Adipocyte (in vitro differentiated cells): ENCODE data around the gene KREMEN1.

Source experiments
- DNase-seq: peaks from one replicate; pipeline ENCODE4 v3.0.0-alpha.2; 2015; ENCODE audit warnings: low read depth
- H3K27me3 ChIP-seq: replicated peaks from 2 replicates; pipeline ENCODE4 v1.7.0; 2013; ENCODE audit warnings: mild to moderate bottlenecking, low read length, moderate library complexity; ENCODE audit not compliant: control insufficient read depth, insufficient read depth
- H3K36me3 ChIP-seq: 2 replicates; pipeline ENCODE4 v1.7.0; 2013; ENCODE audit warnings: low read length, mild to moderate bottlenecking, moderate library complexity; ENCODE audit not compliant: control insufficient read depth, insufficient read depth, severe bottlenecking
- H3K4me1 ChIP-seq: 2 replicates; pipeline ENCODE4 v1.7.0; 2013; ENCODE audit warnings: mild to moderate bottlenecking, low read length, moderate library complexity; ENCODE audit not compliant: control insufficient read depth, insufficient read depth
- H3K4me3 ChIP-seq: 2 replicates; pipeline ENCODE4 v1.7.0; 2013; ENCODE audit warnings: mild to moderate bottlenecking, low read length, moderate library complexity
- H3K9ac ChIP-seq: 2 replicates; pipeline ENCODE4 v1.7.0; 2013; ENCODE audit warnings: mild to moderate bottlenecking, low read length, moderate library complexity
- H3K9me3 ChIP-seq: 2 replicates; pipeline ENCODE4 v1.7.0; 2013; ENCODE audit warnings: mild to moderate bottlenecking, low read length, moderate library complexity; ENCODE audit not compliant: control insufficient read depth

Gene KREMEN1

DNA sequence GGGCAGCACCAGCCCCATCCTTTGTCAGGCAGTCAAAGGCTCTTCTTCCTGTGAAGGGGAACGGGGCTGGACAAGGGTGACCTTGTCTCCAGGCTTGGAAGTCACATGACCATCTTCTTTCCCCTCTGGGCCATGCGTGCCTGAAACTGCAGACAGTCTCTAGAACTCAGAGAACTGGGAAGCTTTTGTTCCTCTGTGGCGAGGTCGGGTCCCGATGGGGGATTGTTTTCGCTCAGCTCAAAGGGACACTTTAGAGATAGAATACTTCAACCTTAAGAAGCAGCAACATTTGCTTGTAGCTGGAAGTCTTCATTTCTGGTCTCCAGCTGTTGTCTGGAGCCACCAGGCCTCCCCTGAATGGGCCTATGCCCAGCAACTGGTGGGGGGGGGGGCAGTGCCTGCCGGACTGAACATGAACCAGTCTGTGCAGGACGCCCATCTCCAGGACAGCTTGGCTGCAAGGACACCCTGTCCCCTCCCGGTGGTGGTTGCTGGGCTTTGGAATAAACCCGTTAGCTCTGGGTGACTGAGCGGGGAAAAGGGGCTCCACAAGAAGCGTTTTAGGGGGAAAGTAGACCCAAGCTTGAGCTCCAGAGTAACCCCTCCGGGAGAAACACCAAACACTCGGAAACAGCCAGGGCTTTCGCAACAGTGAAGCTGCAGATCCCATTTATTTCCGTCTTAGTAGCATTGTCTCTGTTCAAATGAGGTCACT, 77.2 kb downstream of the KREMEN1 start:
- DNase-seq, result no peak
- no peak overlapping the region for H3K4me3 ChIP-seq
- H3K9me3 ChIP-seq, result no peaks in the 10 kb centered on the region
- no peak overlapping the region for H3K9ac ChIP-seq
- no peaks in the 10 kb centered on the region for H3K36me3 ChIP-seq
- no peaks in the 10 kb centered on the region for H3K27me3 ChIP-seq
- H3K4me1 ChIP-seq, result peaks cover 17% of the 10 kb centered on the region

DNA sequence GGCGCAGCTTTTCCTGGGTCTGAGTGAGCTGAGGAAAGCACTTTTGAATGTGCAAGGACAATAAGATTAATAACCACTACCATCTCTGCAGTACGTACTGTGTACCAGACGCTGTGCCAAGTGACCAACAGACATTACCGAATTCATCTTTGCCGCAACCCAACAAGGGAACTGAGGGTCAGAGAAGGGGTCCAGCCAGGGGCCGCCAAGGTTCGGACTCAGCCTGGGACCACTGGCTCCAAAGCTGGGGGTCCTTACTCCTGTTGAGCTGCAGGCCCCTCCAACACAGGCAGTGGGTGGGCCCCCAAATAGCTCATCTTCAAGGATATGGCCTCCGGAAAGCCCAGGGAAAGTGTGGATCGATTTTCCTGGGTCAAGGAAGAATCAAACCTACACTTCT, 77.9 kb downstream of the KREMEN1 start:
- H3K27me3 ChIP-seq, result no peaks in the 10 kb centered on the region
- peaks cover 17% of the 10 kb centered on the region for H3K4me1 ChIP-seq
- H3K9ac ChIP-seq, result no peak overlapping the region
- H3K4me3 ChIP-seq, result no peak overlapping the region
- DNase-seq, result no peak
- no peaks in the 10 kb centered on the region for H3K9me3 ChIP-seq
- no peaks in the 10 kb centered on the region for H3K36me3 ChIP-seq

DNA sequence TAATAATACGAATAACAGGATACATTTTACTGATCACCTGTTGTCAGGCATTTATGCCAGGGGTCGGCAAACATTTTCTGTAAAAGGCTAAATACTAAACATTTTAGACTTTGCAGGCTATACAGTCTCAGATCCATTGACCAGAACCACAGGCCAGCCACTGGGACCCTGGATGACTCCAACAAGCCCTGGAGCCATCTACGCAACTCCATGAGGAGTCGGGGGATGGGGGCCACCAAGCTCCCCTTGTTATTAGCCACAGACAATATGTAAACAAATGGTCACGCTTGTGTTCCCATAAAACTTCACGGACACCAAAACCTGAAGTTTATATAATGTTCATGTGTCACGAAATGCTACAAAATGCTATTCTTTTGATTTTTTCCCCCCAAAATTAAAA, 78.5 kb downstream of the KREMEN1 start:
- H3K36me3 ChIP-seq, result no peaks in the 10 kb centered on the region
- peaks cover 17% of the 10 kb centered on the region for H3K4me1 ChIP-seq
- no peak for DNase-seq

DNA sequence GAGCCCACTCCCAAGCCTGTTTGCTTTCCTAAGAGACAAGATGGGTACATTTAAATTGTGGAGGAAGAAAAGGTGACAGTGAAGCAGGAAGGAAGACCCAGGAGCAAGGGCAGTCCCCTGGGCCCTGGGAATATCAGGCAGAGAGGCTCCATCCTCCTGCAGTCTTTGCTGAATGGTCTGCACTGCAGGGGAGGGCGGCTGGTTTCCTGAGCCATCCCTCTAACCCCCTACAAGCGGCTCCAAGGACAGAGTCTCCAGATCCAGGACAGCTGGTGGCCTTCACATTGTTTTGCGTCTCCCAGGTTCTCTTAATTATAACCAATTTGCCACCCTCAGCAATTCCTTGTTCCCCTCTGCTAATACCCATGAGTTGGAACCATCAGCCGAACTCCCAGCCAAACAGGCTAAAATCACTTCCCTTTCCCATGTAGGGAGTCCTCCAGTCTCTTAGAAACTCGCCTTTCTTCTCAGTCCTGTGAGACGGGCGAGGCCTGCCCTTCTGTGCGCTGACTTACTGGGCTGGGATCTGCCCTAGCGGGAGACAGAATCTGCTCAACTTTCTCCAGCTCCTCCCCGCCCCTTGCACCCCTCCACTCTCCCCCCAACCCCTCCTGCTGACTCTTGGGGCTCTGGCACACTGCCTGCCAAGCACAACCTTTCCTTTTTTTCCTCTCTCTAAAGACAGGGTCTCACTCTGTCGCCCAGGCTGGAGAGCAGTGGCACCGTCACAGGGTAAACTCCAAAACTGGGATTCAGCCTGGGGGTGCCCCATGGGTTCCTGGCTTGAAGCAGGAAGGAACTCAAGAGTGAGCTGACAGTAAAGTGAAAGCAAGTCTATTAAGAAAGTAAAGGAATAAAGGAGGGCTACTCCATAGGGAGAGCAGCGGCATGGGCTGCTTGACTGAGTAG, 79.5 kb downstream of the KREMEN1 start:
- no peak for DNase-seq
- Histone ChIP-seq H3K9me3 (no peaks in the 10 kb centered on the region), H3K4me3 (no peak overlapping the region), H3K9ac (no peak overlapping the region), H3K27me3 (no peaks in the 10 kb centered on the region), H3K4me1 (peaks cover 17% of the 10 kb centered on the region), H3K36me3 (no peaks in the 10 kb centered on the region)

More for the DNA sequence above, 78.5 kb downstream of the KREMEN1 start:
- Histone ChIP-seq H3K4me3 (no peak overlapping the region), H3K9ac (no peak overlapping the region), H3K9me3 (no peaks in the 10 kb centered on the region), H3K27me3 (no peaks in the 10 kb centered on the region)

DNA sequence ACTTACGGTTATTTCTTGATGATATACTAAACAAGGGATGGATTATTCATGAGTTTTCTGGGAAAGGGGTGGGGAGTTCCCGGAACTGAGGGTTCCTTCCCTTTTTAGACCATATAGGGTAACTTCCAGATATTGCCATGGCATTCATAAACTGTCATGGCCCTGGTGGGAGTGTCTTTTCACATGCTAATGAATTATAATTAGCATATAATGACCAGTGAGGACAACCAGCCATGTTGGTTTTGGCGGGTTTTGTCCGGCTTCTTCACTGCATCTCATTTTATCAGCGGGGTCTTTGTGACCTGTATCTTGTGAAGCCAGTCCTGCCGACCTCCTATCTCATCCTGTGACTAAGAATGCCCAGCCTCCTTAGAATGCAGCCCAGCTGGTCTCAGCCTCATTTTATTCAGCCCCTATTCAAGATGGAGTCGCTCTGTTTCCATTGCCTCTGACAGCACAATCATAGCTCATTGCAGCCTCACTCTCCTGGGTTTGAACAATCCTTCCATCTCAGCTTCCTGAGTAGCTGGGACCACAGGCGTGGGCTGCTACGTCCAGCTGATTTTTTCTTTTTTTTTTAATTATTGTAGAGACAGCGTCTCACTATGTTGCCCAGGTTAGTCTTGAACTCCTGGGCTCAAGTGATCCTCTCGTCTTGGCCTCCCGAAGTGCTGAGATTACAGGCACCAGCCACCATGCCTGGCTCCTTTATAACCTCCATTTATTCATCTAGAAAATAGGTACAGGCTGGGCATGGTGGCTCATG, 80.3 kb downstream of the KREMEN1 start:
- Histone ChIP-seq H3K9ac (no peak overlapping the region), H3K36me3 (no peaks in the 10 kb centered on the region), H3K9me3 (no peaks in the 10 kb centered on the region), H3K27me3 (no peaks in the 10 kb centered on the region), H3K4me1 (peaks cover 17% of the 10 kb centered on the region), H3K4me3 (no peak overlapping the region)
- DNase-seq, result no peak

DNA sequence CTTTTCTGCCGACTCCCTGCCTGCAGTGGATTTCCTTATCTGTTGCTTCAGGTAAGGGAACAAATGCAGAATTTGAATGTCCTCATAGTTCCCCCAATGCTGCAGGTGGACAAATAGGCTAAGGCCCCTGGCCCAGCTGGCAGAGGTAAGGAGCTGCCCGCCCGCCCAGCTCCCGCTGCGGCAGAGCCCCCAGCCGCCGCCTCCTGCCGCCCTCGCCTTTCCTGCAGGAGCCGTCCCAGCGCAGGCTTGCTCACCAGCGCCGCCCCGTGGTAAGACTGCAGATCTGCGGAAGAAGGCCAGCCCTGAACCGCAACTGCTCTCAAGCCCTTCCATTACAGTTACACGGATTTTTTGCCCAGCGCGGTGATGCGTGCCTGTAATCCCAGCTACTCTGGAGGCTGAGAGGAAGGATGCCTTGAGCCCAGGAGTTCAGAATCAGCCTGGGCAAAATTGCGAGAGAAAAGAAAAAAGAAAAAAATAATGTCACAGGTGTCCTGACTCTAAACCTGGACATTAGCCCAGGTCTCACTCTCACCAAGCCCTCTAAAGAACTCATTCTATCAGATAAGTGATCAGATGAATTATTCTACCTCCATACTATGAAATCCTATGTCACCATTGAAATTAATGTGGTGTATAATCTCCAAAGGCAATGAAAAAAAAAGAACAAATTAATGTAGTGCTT, 81.7 kb downstream of the KREMEN1 start:
- Histone ChIP-seq H3K9ac (no peak overlapping the region), H3K4me3 (no peak overlapping the region)
- peak; percentile 86 for DNase-seq

DNA sequence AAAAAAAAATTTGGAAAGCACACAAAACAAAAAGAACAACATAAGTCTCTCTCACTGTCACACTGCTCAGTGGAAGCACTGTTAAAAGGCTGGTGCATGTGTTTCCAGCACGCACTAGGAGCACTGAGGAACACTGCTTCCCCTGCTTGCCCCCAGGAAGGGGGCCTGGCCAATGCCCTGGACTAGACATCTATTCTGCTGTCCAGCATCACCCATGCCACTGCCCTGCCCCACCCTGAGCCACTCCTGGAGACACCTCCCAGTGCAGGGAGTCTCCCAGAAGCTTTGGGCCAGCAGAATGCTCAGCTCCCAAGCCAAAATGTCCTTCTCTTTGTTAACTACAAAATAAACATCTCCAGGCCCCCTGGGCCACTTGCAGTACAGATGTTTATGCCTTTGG, 83.1 kb downstream of the KREMEN1 start:
- DNase-seq, result no peak

More for the DNA sequence above, 81.7 kb downstream of the KREMEN1 start:
- Histone ChIP-seq H3K4me1 (peaks cover 17% of the 10 kb centered on the region), H3K36me3 (no peaks in the 10 kb centered on the region), H3K9me3 (no peaks in the 10 kb centered on the region), H3K27me3 (no peaks in the 10 kb centered on the region)

DNA sequence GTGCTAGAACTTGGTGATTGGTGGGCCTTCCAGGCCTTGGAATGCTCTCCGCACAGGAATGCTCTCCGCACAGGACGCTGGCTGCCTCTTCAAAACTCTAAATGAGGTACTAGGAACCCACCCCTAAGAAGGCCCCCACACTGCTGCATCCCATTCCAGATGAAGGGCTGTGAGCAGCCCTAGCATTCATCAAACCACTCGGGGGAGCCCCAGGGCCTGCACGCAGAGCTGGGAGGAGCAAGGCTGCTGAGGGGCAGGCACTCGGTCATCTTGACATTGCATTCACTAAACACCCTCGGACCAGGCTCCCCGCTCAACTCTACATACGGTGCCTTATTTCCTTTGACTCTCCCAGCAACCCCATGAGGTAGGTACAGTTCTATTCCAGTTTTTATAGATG, 83.7 kb downstream of the KREMEN1 start:
- no peak for DNase-seq
- Histone ChIP-seq H3K9me3 (no peaks in the 10 kb centered on the region), H3K27me3 (no peaks in the 10 kb centered on the region), H3K4me3 (no peak overlapping the region), H3K9ac (no peak overlapping the region), H3K36me3 (no peaks in the 10 kb centered on the region), H3K4me1 (peaks cover 5% of the 10 kb centered on the region)

More for the DNA sequence above, 83.1 kb downstream of the KREMEN1 start:
- no peaks in the 10 kb centered on the region for H3K9me3 ChIP-seq
- H3K27me3 ChIP-seq, result no peaks in the 10 kb centered on the region
- no peaks in the 10 kb centered on the region for H3K36me3 ChIP-seq
- H3K4me1 ChIP-seq, result peaks cover 5% of the 10 kb centered on the region
- H3K9ac ChIP-seq, result no peak overlapping the region
- H3K4me3 ChIP-seq, result no peak overlapping the region

DNA sequence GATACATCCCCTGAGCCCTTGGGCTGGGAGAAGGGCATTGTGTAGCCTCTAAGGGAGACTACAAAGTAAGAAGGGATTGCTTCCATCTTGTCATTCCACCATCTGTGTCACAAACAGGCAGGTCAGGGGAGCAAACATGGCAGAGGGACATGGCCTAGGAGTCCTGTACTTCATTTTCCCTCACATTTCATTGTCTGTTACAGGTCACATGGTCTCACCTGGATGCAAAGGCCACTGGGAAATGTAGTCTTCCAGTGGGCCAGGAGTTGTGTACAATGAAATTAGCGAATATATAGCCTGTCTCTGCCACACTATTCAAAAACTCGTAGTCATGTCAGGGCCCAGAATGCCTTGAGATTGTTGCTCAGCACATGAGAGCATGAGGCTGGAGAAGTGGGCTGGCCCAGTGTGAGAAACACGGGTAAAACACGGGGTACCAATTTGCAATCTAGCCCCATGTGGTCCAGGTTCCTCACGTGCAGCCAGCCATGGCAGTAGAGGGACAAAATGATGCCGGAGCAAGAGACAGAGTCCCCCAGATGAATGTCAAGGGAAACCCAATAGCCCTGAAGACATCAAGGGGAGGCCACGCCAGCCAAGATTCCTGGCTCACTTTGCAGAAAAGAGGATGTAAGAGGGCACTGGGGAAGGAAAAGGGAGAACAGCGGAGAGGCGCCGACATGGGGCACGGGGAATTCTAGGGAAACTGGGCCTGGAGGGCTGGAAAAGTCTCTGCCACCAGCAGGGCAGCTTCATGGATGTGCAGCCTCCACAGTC, 85.1 kb downstream of the KREMEN1 start:
- Histone ChIP-seq H3K36me3 (no peaks in the 10 kb centered on the region), H3K9ac (no peak overlapping the region), H3K4me3 (no peak overlapping the region), H3K9me3 (no peaks in the 10 kb centered on the region), H3K27me3 (no peaks in the 10 kb centered on the region), H3K4me1 (peaks cover 5% of the 10 kb centered on the region)
- DNase-seq, result no peak

DNA sequence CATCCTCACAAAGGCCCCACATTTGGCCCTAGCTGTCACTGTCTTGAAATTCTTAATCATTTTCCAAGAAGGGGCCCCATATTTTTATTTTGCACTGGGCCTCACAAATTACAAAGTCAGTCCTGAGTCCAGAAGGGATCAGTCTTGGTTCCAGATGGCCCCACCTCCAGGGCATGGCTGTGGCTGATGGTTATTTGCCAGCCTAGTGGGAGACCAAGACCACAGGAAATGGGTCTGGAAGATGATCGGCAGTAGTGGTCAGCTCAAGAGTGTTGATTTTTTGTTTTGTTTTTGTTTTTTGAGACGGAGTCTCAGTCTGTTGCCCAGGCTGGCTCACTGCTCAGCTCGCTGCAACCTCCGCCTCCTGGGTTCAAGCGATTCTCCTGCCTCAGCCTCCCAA, 85.7 kb downstream of the KREMEN1 start:
- no peaks in the 10 kb centered on the region for H3K36me3 ChIP-seq
- peaks cover 5% of the 10 kb centered on the region for H3K4me1 ChIP-seq
- no peak for DNase-seq
- H3K9ac ChIP-seq, result no peak overlapping the region
- H3K9me3 ChIP-seq, result no peaks in the 10 kb centered on the region
- no peaks in the 10 kb centered on the region for H3K27me3 ChIP-seq
- no peak overlapping the region for H3K4me3 ChIP-seq
